ENCODE measurements around the gene KRTAP12-2. TPM values are rescaled to one million over a fixed set of nuclear protein-coding genes. Genes with fewer than 3 reads are reported as not detected.

KRTAP12-2 gene
- total RNA-seq, 3 donors from 2014 or later, result not detected

- Histone ChIP-seq H3K4me1 (no peaks in the 10 kb centered on the region), H3K36me3 (no peaks in the 10 kb centered on the region), H3K27me3 (peaks cover 2 to 82% of the 10 kb centered on the region in 2 donors), H3K27ac (no peak overlapping the region), H3K9me3 (peaks cover 0 to 5% of the 10 kb centered on the region in 2 donors), H3K4me3 (no peak overlapping the region)
- no peak for DNase-seq (ENCODE audit: low spot score in 2 of 2)
- TF ChIP-seq, protein P1, sequence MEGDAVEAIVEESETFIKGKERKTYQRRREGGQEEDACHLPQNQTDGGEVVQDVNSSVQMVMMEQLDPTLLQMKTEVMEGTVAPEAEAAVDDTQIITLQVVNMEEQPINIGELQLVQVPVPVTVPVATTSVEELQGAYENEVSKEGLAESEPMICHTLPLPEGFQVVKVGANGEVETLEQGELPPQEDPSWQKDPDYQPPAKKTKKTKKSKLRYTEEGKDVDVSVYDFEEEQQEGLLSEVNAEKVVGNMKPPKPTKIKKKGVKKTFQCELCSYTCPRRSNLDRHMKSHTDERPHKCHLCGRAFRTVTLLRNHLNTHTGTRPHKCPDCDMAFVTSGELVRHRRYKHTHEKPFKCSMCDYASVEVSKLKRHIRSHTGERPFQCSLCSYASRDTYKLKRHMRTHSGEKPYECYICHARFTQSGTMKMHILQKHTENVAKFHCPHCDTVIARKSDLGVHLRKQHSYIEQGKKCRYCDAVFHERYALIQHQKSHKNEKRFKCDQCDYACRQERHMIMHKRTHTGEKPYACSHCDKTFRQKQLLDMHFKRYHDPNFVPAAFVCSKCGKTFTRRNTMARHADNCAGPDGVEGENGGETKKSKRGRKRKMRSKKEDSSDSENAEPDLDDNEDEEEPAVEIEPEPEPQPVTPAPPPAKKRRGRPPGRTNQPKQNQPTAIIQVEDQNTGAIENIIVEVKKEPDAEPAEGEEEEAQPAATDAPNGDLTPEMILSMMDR (IDR thresholded peaks at IDR 0.05), result no peak
- no peak for TF ChIP-seq POLR2AphosphoS5 (IDR thresholded peaks at IDR 0.05)
- no peak for TF ChIP-seq POLR2A (IDR thresholded peaks at IDR 0.05)
- intact Hi-C loops (cut with DNase I; ENCODE audit: low total_unique reads), result no loop called here
Measured at GRCh38 chr21:44701541-44701940, 34.8 kb upstream of the KRTAP12-2 start.

GRCh38 chr21:44701023-44701400 is 34.3 kb upstream of the KRTAP12-2 start:
- Histone ChIP-seq H3K4me3 (no peak overlapping the region), H3K36me3 (no peaks in the 10 kb centered on the region), H3K9me3 (peaks cover 0 to 3% of the 10 kb centered on the region in 2 donors), H3K27ac (no peak overlapping the region), H3K27me3 (peaks cover 2 to 82% of the 10 kb centered on the region in 2 donors), H3K4me1 (no peaks in the 10 kb centered on the region)
- no peak for TF ChIP-seq POLR2A (IDR thresholded peaks at IDR 0.05)
- TF ChIP-seq, protein P1 (IDR thresholded peaks at IDR 0.05), result no peak
- no peak for TF ChIP-seq POLR2AphosphoS5 (IDR thresholded peaks at IDR 0.05)
- no peak for DNase-seq (ENCODE audit: low spot score in 2 of 2)
- intact Hi-C loops (cut with DNase I; ENCODE audit: low total_unique reads), result no loop called here

GRCh38 chr21:44700101-44701022 is 33.6 kb upstream of the KRTAP12-2 start:
- DNase-seq (ENCODE audit: low spot score in 2 of 2), result peak in 1 of 2 donors; percentile 2
- Histone ChIP-seq H3K9me3 (no peaks in the 10 kb centered on the region), H3K4me1 (no peaks in the 10 kb centered on the region), H3K4me3 (no peak overlapping the region), H3K27ac (no peak overlapping the region), H3K27me3 (peaks cover 2 to 81% of the 10 kb centered on the region in 2 donors), H3K36me3 (no peaks in the 10 kb centered on the region)
- intact Hi-C loops (cut with DNase I; ENCODE audit: low total_unique reads), result no loop called here
- TF ChIP-seq, protein P1 (IDR thresholded peaks at IDR 0.05), result no peak
- TF ChIP-seq POLR2A (IDR thresholded peaks at IDR 0.05), result no peak
- TF ChIP-seq POLR2AphosphoS5 (IDR thresholded peaks at IDR 0.05), result no peak

DNA sequence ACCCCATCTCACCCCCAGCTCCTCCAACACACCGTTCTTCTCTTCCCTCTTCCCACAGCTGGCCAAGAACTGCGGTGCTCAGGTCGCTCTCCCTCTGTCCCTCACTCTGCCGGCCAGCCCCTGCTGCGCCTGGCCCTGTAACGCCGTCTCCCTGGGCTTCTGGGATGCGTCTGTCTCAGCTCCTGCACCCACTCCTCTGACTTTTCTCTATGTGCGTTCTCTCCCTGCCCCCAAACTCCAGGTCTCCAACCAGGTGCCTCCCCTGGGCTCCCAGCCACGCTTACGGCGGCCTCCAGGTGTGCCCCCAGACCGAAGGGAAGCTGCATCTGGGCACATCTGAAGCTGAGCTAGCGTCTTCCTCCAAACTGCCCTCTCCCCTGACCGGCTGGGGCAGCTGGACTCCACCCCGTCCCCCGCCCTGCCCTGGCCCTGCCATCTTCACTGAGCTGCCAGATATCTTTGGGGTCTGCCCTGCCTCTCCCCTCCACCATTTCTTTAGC is 32.8 kb upstream of the KRTAP12-2 start:
- TF ChIP-seq, protein P1 (IDR thresholded peaks at IDR 0.05), result no peak
- TF ChIP-seq POLR2AphosphoS5 (IDR thresholded peaks at IDR 0.05) (no peak), POLR2A (IDR thresholded peaks at IDR 0.05) (no peak)
- H3K27me3 ChIP-seq, result peaks cover 2 to 78% of the 10 kb centered on the region in 2 donors
- no peak overlapping the region for H3K4me3 ChIP-seq
- no peaks in the 10 kb centered on the region for H3K36me3 ChIP-seq
- H3K4me1 ChIP-seq, result no peaks in the 10 kb centered on the region
- H3K9me3 ChIP-seq, result no peaks in the 10 kb centered on the region
- intact Hi-C loops (cut with DNase I; ENCODE audit: low total_unique reads), result no loop called here
- DNase-seq (ENCODE audit: low spot score in 2 of 2), result peak in 1 of 2 donors; percentile 12
- H3K27ac ChIP-seq, result no peak overlapping the region
